GM19397 (cell line): Measurements from ENCODE around the gene CCDC127.
"Not testable (repeated sequence)": the region's sequence is repeated elsewhere in the genome, so short reads cannot be mapped to it uniquely, and the experiment has no call there.

ENCODE experiments used
- ATAC-seq: cut with Tn5 transposase; IDR thresholded peaks from one replicate; pipeline ENCODE4 v1.9.1; 2021; ENCODE audit warnings: mild to moderate bottlenecking, moderate library complexity; ENCODE audit not compliant: unreplicated experiment

The CCDC127 gene

GRCh38 chr5:174876-175465 is 43.0 kb downstream of the CCDC127 start:
- no peak for ATAC-seq

GRCh38 chr5:174291-174600 is 43.7 kb downstream of the CCDC127 start:
- no peak for ATAC-seq

GRCh38 chr5:173392-174290 is 44.3 kb downstream of the CCDC127 start:
- no peak for ATAC-seq

GRCh38 chr5:172841-173251 is 45.1 kb downstream of the CCDC127 start:
- no peak for ATAC-seq

GRCh38 chr5:172421-172820 is 45.5 kb downstream of the CCDC127 start:
- ATAC-seq = no peak

GRCh38 chr5:171801-172331 is 46.1 kb downstream of the CCDC127 start:
- ATAC-seq = no peak

GRCh38 chr5:170971-171800 is 46.8 kb downstream of the CCDC127 start:
- no peak for ATAC-seq

- no peak for ATAC-seq
Measured at GRCh38 chr5:169728-170094, 48.2 kb downstream of the CCDC127 start.

GRCh38 chr5:169071-169727 is 48.8 kb downstream of the CCDC127 start:
- no peak for ATAC-seq

GRCh38 chr5:167982-168660 is 49.8 kb downstream of the CCDC127 start:
- ATAC-seq = no peak

GRCh38 chr5:167511-167910 is 50.4 kb downstream of the CCDC127 start:
- ATAC-seq = no peak

GRCh38 chr5:166441-167372 is 51.2 kb downstream of the CCDC127 start:
- ATAC-seq = no peak

GRCh38 chr5:164783-165182 is 53.2 kb downstream of the CCDC127 start:
- ATAC-seq = not testable (repeated sequence)

- ATAC-seq = no peak
Measured at GRCh38 chr5:164244-164643, 53.7 kb downstream of the CCDC127 start.

- ATAC-seq = no peak
Measured at GRCh38 chr5:163841-164240, 54.1 kb downstream of the CCDC127 start.

GRCh38 chr5:163338-163620 is 54.7 kb downstream of the CCDC127 start:
- ATAC-seq = no peak

- no peak for ATAC-seq
Measured at GRCh38 chr5:162565-163337, 55.2 kb downstream of the CCDC127 start.

GRCh38 chr5:162190-162564 is 55.8 kb downstream of the CCDC127 start:
- no peak for ATAC-seq

GRCh38 chr5:161803-162110 is 56.2 kb downstream of the CCDC127 start:
- no peak for ATAC-seq
